ENCODE results near the gene STK38L.

STK38L gene

GRCh38 chr12:27276275-27276674 is 32.2 kb downstream of the STK38L start:
- no peak for DNase-seq (ENCODE audit: low read depth in 2 of 2)

DNA sequence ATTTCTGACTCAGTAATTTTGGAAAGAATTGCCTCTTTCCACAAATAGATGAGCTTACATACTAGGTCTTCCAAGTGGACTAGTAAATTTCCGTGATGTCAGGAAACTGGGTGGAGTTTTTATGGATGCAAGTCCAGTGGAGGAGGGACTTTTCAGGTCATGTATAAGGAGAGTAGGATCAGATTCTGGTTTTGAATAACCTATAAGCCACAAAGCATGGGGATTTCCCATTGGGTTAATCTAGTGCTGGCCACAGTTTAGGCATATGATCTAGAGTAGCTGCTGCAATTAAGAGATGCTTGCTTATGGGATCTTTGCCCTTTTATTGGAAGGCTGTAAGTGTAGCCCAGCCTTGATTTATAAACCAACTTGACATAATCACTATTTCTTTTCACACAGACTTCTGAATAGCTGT is 33.8 kb downstream of the STK38L start:
- peak in 1 of 2 experiments; percentile 2 for DNase-seq (ENCODE audit: low read depth in 2 of 2)

GRCh38 chr12:27279826-27280225 is 35.7 kb downstream of the STK38L start:
- no peak for DNase-seq (ENCODE audit: low read depth in 2 of 2)

GRCh38 chr12:27280412-27280811 is 36.3 kb downstream of the STK38L start:
- DNase-seq (ENCODE audit: low read depth in 2 of 2) = no peak

GRCh38 chr12:27282754-27283153 is 38.7 kb downstream of the STK38L start:
- DNase-seq (ENCODE audit: low read depth in 2 of 2) = no peak

- no peak for DNase-seq (ENCODE audit: low read depth in 2 of 2)
Measured at GRCh38 chr12:27284021-27284420, 39.9 kb downstream of the STK38L start.

GRCh38 chr12:27284751-27285150 is 40.7 kb downstream of the STK38L start:
- DNase-seq (ENCODE audit: low read depth in 2 of 2) = no peak

DNA sequence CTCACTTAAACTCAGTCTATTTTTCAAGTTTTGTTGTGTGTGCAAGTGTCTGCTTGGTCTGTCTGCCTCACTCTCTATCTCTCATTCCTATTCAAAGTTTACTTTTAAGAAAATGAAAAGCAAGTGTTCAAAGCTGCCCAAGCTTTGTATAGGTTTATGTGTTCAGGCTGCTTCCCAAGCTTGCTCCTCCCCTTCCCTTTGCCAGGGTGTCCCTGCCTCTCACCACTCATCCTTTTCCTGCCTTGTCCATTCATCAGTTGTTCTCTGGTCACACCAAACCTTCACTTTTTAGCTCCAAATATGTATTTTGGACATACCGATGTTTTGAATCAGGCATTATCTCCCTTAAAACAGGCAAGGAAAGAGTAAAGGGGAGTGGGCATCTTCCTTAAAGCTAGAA is 41.3 kb downstream of the STK38L start:
- no peak for DNase-seq (ENCODE audit: low read depth in 2 of 2)

DNA sequence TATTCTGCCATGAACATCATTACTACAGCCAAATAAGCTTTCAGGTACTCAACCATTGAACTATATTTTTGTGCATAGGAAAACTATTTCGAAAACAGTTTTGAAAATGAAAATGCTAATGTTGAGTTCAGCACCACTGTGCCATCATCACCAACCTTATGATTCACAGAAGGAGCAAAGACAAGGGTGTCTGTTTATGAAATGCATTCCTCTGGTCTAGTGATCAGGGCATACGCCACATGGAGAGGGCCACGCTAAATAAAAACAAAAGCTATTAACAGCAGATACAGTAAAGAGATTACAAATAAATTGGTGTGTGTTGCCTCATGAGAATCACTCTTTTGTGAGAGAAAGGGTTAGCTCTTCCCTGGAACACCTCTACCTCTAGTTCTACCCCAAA is 45.3 kb downstream of the STK38L start:
- no peak for DNase-seq (ENCODE audit: low read depth in 2 of 2)

- no peak for DNase-seq (ENCODE audit: low read depth in 2 of 2)
Measured at GRCh38 chr12:27290501-27291168, 46.5 kb downstream of the STK38L start.

- DNase-seq (ENCODE audit: low read depth in 2 of 2) = no peak
Measured at GRCh38 chr12:27291862-27292261, 47.8 kb downstream of the STK38L start.

DNA sequence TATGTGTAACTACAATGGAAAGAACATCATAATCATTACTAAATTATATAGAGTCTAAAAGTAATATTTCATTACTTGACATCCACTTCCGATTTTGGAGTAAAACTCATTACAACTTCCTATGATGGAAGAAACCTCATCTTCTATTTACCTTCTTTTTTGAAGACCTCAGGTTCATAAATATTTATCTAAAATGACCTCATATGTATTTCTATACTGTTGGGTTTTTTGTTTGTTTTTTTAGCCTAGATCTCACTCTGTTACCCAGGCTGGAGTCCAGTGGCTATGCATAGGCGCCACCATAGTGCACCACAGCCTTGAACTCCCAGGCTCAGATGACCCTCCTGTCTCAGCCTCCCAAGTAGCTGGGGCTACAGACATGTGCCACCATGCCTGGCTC is 48.6 kb downstream of the STK38L start:
- DNase-seq (ENCODE audit: low read depth in 2 of 2) = no peak

- no peak for DNase-seq (ENCODE audit: low read depth in 2 of 2)
Measured at GRCh38 chr12:27293463-27293862, 49.4 kb downstream of the STK38L start.

DNA sequence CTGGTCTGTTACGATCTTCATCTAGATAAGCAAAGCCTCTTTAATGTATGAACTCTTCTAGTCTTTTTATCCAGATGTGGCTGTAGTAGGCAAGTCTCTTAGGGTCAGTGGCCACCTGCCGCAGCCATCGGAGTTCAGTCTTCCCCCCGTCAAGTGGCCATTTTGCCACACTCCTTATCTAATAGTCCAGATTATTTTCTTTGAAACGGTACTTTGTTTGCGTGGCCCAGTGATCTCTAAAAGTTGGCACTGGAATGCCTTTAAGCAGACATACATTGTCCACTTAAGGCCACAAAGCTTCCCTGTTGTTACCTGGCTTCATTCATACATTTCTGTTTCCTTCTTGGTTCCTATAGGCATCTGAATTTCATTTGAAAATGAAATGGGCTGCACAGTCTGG is 52.6 kb downstream of the STK38L start:
- no peak for DNase-seq (ENCODE audit: low read depth in 2 of 2)

DNA sequence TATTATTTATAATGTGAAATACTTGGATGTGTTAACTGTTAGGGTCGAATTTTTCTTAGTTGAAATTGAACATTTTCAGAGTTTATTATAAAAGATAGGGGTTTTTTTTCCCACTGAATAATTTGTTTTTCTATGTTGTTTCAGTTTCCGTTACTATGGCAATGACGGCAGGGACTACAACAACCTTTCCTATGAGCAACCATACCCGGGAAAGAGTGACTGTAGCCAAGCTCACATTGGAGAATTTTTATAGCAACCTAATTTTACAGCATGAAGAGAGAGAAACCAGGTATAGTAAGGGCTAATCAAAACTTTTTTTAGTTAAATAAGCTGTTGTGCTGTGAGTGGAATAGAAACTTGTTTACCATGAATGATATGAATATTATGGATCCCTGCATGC is 53.5 kb downstream of the STK38L start:
- DNase-seq (ENCODE audit: low read depth in 2 of 2) = no peak

GRCh38 chr12:27299102-27299501 is 55.0 kb downstream of the STK38L start:
- DNase-seq (ENCODE audit: low read depth in 2 of 2) = no peak

DNA sequence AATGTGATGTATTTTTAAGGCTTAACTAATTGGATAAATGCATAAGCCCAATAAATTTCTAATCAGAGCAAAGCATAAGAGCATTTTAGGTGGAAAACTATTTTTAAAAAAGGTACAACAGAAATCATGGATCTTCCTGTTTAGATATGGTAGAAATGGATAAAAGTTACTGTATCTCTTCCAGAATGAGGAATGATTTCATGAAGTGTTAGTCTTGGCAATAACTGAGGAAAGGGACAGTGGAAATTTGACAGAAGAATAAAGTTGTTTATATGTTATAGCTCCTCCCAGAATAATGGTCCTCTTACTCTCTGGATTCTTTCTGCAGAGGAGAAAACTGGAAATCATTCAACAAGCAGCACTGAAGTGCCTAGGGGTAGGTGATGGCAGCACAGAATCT is 56.1 kb downstream of the STK38L start:
- DNase-seq (ENCODE audit: low read depth in 2 of 2) = no peak

- no peak for DNase-seq (ENCODE audit: low read depth in 2 of 2)
Measured at GRCh38 chr12:27303139-27304111, 59.3 kb downstream of the STK38L start.

- DNase-seq (ENCODE audit: low read depth in 2 of 2) = no peak
Measured at GRCh38 chr12:27304856-27305255, 60.8 kb downstream of the STK38L start.

DNA sequence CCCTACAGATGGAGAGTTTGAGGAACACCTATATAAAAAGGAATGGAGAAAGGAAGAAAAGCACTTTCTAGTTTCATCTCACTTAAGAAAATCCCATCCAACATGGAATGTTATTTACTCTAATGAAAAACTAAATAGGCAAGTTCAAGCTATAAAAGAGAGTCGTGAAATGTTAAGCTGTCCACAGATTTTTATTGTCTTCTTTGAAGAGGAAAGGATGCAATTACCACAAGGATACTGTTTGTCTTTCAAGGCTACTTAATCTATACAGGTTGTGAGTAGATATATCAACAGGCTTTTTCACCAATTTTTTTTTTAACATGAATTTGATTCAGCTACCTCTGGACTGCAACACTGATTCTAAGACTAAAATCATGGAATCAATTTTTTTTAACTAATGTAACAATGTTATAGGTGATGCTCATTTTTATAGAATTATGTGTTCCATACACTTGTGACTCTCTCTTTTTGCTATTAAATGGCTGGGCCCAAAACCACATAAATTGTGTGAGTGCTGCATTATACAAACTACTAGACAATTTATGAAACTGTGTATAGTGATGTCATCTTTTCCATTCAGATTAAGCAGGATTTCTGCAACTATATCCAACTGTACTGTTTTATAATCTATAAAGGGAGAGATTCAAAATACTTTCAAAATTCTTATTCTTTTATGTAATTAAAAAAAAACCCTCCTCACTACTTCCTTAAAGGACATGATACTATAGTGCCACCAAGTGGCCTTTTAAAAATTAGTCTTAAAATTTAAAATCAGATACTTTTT is 61.8 kb downstream of the STK38L start:
- DNase-seq (ENCODE audit: low read depth in 2 of 2) = no peak

DNA sequence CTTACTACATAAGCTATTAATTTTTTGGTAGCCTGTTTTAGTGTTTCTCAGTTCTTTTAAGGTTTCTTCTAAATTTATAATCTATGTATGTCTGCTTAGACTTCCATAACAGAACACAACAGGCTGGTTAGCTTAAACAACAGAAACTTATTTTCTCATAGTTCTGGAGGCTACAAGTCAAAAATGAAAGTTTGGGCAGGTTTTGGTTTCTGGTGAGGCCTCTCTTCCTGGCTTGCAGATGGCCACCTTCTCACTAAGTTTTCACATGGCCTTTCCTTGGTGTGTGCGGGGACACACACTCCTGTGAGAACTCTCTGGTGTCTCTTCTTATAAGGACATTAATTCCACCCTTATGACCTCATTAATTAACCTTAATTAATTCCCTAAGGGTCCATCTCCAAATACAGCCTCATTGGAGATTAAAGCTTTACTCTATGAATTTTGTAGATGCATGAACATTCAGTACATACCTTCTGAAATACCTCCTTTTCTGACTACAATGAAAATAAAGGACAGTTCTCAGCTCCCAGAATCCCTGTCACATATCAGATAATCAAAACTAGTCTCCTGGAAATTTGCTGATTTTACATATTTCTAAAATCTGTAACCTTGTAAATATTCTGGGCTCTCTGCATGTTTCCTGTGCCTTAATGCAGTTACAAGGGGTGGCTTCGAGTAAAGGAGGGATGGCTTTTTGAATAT is 65.4 kb downstream of the STK38L start:
- no peak for DNase-seq (ENCODE audit: low read depth in 2 of 2)

GRCh38 chr12:27309995-27310315 is 65.9 kb downstream of the STK38L start:
- DNase-seq (ENCODE audit: low read depth in 2 of 2) = no peak

Data from stimulated activated CD4-positive, alpha-beta T cell treated with anti-CD3 and anti-CD28 coated beads, Interleukin-12 subunit alpha, Interleukin-12 subunit beta, amount 100 ng/mL, for 24 hours (primary cell).